OCI-LY3 (cell line): ENCODE results near the gene CFAP74.

Experiments used
- H2AFZ ChIP-seq: fragments of 200-600, 300-600 bp; shearing (Covaris generic); 2 replicates; pipeline ENCODE4 v1.6.0; 2014; ENCODE audit warnings: antibody characterized with exemption, low read depth, low read length
- H3K27ac ChIP-seq: fragments of 200-600, 300-600 bp; sonication (generic); 2 replicates; pipeline ENCODE4 v1.5.1; 2014; ENCODE audit warnings: mild to moderate bottlenecking, low read length, moderate library complexity, mixed read lengths
- H3K27me3 ChIP-seq: fragments of 200-600, 300-600 bp; sonication (generic); 2 replicates; pipeline ENCODE4 v1.6.1; 2014; ENCODE audit warnings: low read depth, low read length, mixed read lengths
- H3K36me3 ChIP-seq: fragments of 200-600, 300-600 bp; sonication (generic); replicated peaks from 2 replicates; pipeline ENCODE3; 2014; ENCODE audit warnings: low read depth, low read length, mixed read lengths
- H3K4me1 ChIP-seq: fragments of 300-600, 200-600 bp; sonication (generic); 2 replicates; pipeline ENCODE4 v1.6.1; 2014; ENCODE audit warnings: low read length, mixed read lengths
- H3K4me2 ChIP-seq: fragments of 200-600, 300-600 bp; sonication (generic); 2 replicates; pipeline ENCODE4 v1.6.1; 2014; ENCODE audit warnings: low read length, mixed read lengths
- H3K4me3 ChIP-seq: fragments of 300-600, 200-600 bp; sonication (generic); 2 replicates; pipeline ENCODE4 v1.5.1; 2014; ENCODE audit warnings: antibody characterized with exemption, mild to moderate bottlenecking, low read length, moderate library complexity
- H3K79me2 ChIP-seq: fragments of 300-600, 200-600 bp; shearing (Covaris generic); 2 replicates; pipeline ENCODE4 v1.6.1; 2014; ENCODE audit warnings: mild to moderate bottlenecking, low read length, mixed read lengths
- H3K9ac ChIP-seq: fragments of 300-600, 200-600 bp; shearing (Covaris generic); 2 replicates; pipeline ENCODE4 v1.6.0; 2014; ENCODE audit warnings: mild to moderate bottlenecking, low read length, moderate library complexity
- H3K9me3 ChIP-seq: fragments of 200-600, 300-600 bp; shearing (Covaris generic); 2 replicates; pipeline ENCODE4 v1.6.1; 2014; ENCODE audit warnings: low read length, mixed read lengths; ENCODE audit not compliant: insufficient read depth
- H4K20me1 ChIP-seq: fragments of 200-600, 300-600 bp; sonication (generic); 2 replicates; pipeline ENCODE4 v1.6.1; 2016; ENCODE audit warnings: low read length, mixed read lengths; ENCODE audit not compliant: insufficient read depth
- EZH2phosphoT487 ChIP-seq: fragments of 200-600 bp; shearing (Covaris generic); IDR thresholded peaks from 2 replicates; pipeline ENCODE4 v1.6.1; 2018; ENCODE audit warnings: antibody characterized with exemption, mixed run types, low read depth
- TF ChIP-seq, protein P1 (sequence below): fragments of 200-600, 300-600 bp; sonication (generic); IDR thresholded peaks from 2 replicates; pipeline ENCODE4 v1.5.1; 2014; ENCODE audit warnings: antibody characterized with exemption, low read length, low read depth

CFAP74 gene

DNA sequence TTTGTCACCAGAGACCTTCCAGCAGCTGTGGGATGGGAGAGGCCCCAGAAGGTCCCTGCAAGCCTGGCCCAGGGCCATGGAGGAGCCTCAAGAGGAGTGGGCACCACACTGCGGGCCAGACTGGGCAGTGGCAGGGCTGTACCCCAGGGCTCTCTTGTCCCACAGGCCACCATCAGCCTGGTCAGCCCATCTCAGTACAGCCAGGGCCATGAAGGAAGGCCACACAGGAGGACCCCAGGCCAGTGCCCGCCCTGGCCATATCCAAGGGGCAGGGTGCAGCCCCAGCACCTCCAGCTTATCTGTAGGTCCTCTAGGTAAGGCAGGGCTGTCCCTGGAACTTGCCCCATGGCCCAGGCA lies 109.6 kb downstream of the CFAP74 start:
- Histone ChIP-seq H2AFZ (no peak overlapping the region), H3K4me3 (no peak overlapping the region), H3K4me2 (no peak overlapping the region), H3K9me3 (no peaks in the 10 kb centered on the region), H3K36me3 (no peaks in the 10 kb centered on the region), H3K9ac (no peak overlapping the region), H3K79me2 (peaks cover 24% of the 10 kb centered on the region), H3K27ac (no peak overlapping the region), H3K4me1 (peaks cover 31% of the 10 kb centered on the region), H4K20me1 (peaks cover 14% of the 10 kb centered on the region), H3K27me3 (peaks cover 36% of the 10 kb centered on the region)
- TF ChIP-seq, protein P1, sequence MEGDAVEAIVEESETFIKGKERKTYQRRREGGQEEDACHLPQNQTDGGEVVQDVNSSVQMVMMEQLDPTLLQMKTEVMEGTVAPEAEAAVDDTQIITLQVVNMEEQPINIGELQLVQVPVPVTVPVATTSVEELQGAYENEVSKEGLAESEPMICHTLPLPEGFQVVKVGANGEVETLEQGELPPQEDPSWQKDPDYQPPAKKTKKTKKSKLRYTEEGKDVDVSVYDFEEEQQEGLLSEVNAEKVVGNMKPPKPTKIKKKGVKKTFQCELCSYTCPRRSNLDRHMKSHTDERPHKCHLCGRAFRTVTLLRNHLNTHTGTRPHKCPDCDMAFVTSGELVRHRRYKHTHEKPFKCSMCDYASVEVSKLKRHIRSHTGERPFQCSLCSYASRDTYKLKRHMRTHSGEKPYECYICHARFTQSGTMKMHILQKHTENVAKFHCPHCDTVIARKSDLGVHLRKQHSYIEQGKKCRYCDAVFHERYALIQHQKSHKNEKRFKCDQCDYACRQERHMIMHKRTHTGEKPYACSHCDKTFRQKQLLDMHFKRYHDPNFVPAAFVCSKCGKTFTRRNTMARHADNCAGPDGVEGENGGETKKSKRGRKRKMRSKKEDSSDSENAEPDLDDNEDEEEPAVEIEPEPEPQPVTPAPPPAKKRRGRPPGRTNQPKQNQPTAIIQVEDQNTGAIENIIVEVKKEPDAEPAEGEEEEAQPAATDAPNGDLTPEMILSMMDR, result no peak
- no peak for TF ChIP-seq EZH2phosphoT487

DNA sequence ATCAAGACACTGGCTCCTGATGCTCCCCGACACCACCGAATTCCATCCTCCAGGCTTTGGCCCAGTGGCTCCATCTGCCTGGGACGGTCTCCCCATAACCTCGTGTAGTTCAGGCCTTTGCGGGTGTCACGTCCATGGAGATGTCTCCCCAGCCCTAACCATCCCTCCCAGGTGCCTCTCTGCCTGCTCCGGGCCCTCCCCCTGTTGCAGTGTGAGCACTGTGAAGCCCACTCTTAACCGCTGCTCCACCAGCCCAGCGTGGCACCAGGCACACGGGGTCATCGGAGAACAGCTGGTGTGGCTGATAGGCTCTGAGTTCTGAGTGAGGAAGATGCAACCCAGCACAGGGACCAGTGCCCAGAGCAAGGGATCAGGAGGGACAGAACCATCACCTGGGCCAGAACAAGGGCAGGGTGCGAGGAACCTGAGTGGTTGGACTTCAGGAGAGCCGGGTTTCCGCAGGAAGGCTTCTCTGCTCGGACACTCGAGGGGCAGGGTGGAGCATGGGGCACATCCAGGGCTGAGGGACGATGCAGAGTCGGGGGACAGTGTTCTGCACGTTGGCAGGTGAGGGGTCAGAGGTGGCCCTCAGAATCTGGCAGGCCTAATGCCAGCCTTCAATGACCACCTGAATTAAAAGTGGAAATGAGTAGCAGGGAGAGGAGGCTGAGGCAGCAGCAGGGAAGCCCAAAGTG lies 110.1 kb downstream of the CFAP74 start:
- H3K36me3 ChIP-seq, result no peaks in the 10 kb centered on the region
- peaks cover 36% of the 10 kb centered on the region for H3K27me3 ChIP-seq
- H3K27ac ChIP-seq, result no peak overlapping the region
- H3K9me3 ChIP-seq, result no peaks in the 10 kb centered on the region
- peaks cover 35% of the 10 kb centered on the region for H3K4me1 ChIP-seq
- peaks cover 30% of the 10 kb centered on the region for H3K79me2 ChIP-seq
- H4K20me1 ChIP-seq, result peaks cover 16% of the 10 kb centered on the region
- TF ChIP-seq, protein P1, result no peak
- no peak for TF ChIP-seq EZH2phosphoT487
- no peak overlapping the region for H3K9ac ChIP-seq
- H3K4me3 ChIP-seq, result no peak overlapping the region
- no peak overlapping the region for H2AFZ ChIP-seq
- no peak overlapping the region for H3K4me2 ChIP-seq

DNA sequence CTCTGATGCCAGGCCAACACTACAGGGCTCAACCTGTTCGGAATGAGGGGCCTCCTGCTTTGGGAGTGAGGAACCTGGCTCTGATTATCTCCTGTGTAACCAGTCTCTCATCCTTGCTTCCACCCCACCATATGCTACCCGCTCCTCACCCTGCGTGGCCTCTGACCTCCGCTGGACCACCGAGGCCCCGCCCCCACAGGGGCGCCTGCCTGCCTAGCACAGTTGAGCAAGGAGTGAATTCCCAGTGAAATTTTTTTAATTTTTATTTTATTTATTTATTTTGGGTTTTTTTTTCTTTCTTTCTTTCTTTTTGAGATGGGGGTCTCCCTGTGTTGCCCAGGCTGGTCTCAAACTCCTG lies 110.8 kb downstream of the CFAP74 start:
- no peak overlapping the region for H2AFZ ChIP-seq
- no peak overlapping the region for H3K4me3 ChIP-seq
- no peaks in the 10 kb centered on the region for H3K9me3 ChIP-seq
- H3K9ac ChIP-seq, result no peak overlapping the region
- H3K4me2 ChIP-seq, result peak overlapping the region; percentile 99; the same call in 1 of the 2 replicates
- H3K79me2 ChIP-seq, result peaks cover 37% of the 10 kb centered on the region
- peaks cover 30% of the 10 kb centered on the region for H3K27me3 ChIP-seq
- H3K36me3 ChIP-seq, result peaks cover 6% of the 10 kb centered on the region
- TF ChIP-seq, protein P1, result no peak
- TF ChIP-seq EZH2phosphoT487, result no peak
- H3K4me1 ChIP-seq, result peaks cover 40% of the 10 kb centered on the region
- peaks cover 21% of the 10 kb centered on the region for H4K20me1 ChIP-seq
- no peak overlapping the region for H3K27ac ChIP-seq

DNA sequence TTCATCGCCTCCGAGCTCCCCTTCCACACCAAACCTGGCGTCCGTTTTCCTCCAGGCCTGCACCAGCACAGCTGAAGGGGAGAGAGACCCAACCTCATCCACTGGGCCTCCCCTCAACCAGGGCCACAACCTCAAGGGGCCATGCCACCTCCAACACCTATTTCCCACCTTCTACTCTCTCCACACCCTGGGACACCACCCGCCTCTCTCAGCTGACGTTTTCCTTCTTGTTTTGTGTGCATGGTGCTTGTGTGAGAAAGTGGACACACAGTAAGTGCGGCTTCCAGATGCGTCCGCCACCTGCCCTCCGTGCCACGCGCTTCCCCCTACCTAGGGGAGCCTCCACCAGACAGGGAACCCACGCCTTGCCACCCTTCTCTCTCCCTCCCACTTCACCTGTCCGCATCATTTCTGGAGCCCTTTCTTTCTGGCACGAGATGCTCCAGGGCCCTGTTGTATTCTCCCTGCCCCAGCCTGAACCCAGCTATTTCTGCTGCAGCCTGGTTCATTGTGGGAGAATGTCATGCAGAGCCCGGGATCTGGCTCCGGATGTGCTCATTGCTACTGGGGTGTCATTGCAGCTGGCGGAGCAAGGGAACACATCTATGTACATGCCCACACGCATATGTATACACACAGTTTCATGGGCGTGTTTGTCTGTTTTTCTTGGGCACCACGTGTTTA lies 111.4 kb downstream of the CFAP74 start:
- Histone ChIP-seq H3K79me2 (peaks cover 42% of the 10 kb centered on the region), H3K4me2 (peak overlapping the region; percentile 99), H3K4me1 (peaks cover 37% of the 10 kb centered on the region), H3K9ac (peak overlapping the region; percentile 84), H2AFZ (no peak overlapping the region), H4K20me1 (peaks cover 27% of the 10 kb centered on the region), H3K9me3 (no peaks in the 10 kb centered on the region), H3K36me3 (peaks cover 10% of the 10 kb centered on the region), H3K27ac (no peak overlapping the region), H3K4me3 (peak overlapping the region; percentile 93), H3K27me3 (peaks cover 25% of the 10 kb centered on the region)
- no peak for TF ChIP-seq EZH2phosphoT487
- TF ChIP-seq, protein P1, result no peak
